HG03139 (cell line): ENCODE measurements around the gene SIRPG.
"Not testable (repeated sequence)": the region's sequence is repeated elsewhere in the genome, so short reads cannot be mapped to it uniquely, and the experiment has no call there.

Experiments
- ATAC-seq: cut with Tn5 transposase; IDR thresholded peaks from one replicate; pipeline ENCODE4 v1.9.1; 2021; ENCODE audit not compliant: unreplicated experiment

The SIRPG gene

GRCh38 chr20:1608678-1609347 is 48.8 kb downstream of the SIRPG start:
- ATAC-seq: not testable (repeated sequence)

DNA sequence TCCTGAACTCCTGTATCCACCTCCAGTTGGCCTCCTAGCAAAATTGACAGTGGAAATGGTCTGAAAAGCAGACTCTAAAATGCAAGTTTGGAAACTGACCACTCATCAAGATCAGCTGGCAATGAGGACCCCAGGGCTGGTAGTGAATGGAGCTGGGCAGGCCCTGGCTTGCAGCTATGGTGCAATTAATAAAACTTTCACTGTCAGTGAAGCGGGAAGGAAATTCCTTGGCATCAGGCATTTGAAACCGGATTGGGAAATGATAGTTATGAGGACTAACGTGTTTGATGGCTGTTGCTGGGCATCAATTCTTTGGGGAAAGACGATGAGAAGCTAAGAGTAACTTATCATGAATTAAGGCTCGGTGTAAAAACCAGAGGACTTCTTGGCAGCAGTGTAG is 56.8 kb downstream of the SIRPG start:
- no peak for ATAC-seq

DNA sequence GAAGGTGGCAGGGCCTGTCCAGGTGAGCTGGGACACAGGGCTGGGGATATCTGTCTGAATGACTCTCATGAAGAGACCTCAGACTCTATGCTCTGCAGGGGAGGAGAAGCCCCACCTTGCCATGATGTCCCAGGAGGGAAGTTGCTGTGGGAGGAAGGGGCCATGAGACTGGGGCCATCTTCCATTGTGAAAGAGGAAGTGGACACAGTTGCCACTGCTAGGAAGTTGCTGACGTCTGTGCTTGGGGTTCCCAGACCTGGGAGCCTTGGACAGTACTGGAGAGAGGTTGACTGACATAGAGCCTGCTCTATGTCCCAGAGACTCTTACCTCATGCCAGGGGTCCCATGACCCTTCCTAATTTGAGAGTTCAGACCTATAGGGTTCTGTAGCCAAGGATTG is 62.2 kb downstream of the SIRPG start:
- no peak for ATAC-seq

DNA sequence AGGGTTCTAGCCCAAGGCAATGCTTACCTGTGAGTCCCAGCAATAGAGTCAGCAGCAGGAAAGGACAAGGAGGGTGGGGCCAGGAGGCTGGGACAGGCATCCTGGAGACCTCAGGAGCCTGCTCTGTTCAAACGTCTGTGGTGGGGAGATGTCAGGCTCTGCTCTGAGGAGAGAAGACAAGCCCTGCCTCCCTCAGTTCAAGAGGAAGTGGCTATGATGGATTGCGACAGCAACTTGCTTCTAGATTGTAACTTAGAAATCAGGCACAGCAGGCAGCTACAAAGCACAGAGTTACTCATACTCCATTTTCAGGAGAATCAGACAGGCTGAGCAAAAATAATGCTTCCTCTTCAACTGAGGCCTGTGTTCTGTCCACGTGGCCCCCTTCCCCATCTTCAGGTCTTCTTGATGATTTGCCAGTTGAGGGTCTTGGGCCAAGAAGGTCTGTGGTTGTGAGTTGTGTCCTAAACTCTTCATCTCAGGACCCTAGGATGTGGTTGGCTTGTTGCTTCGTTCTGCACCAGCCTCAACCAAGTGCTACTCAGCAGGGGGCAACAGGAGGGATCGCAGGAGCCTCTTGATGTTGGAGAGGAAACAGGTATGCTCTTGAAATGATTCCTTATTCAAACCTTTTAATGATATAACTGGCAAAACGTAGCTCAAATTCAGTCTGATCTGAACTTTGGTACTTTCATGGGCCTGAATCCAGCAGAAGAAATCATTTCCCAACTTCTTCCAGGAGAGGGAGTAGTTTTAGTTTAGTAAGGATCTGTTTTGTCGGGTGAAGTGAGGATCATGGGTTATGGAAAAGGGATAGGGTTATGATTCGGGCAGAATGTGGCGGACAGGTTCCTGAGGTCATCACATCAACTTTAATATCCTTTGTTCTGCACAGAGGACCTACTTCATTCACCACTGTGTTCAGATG is 68.8 kb downstream of the SIRPG start:
- ATAC-seq: no peak

- ATAC-seq: no peak
Measured at GRCh38 chr20:1587781-1588532, 69.6 kb downstream of the SIRPG start.

- no peak for ATAC-seq
Measured at GRCh38 chr20:1579488-1579887, 78.1 kb downstream of the SIRPG start.
